ENCODE measurements around the gene COX4I2. TPM values are rescaled to one million over a fixed set of nuclear protein-coding genes. Genes with fewer than 3 reads are reported as not detected.

Gene COX4I2
- total and polyA plus RNA-seq, 2 of the 8 experiments (the other 6 are each of a cell fraction or from before 2014, with no cell fraction given), result 0.26 TPM; not detected in 1

GRCh38 chr20:31679357-31680285 lies 41.9 kb downstream of the COX4I2 start (continued):
- no peak for TF ChIP-seq USF2 (IDR thresholded peaks at IDR 0.05; ENCODE audit: low read length)

Data from H1 (cell line).